K562 (cell line): ENCODE results near the gene PPP1R13L. TPM values are rescaled to one million over a fixed set of nuclear protein-coding genes. Genes with fewer than 3 reads are reported as not detected.
A peak's percentile ranks its signal among the peaks of the same experiment; 100 is the strongest.

Experiments used
- ATAC-seq: fragments of 200-7000 bp; cut with Tn5 transposase; 3 replicates; pipeline ENCODE4 v1.9.1; 2020; ENCODE audit warnings: moderate library complexity
- BruUV-seq: library from RNA; stranded (reverse); fragments of 400-500 nt; replicated peaks from 2 replicates; lab custom pipeline; 2021; lab: Mats Ljungman, UMichigan
- CTCF ChIA-PET: fragments of 300-600 bp; formaldehyde crosslinking; extraction: SDS; loops from one replicate; lab custom pipeline; 2021; ENCODE audit warnings: low intra/inter-chr PET ratio; lab: Yijun Ruan, JAX
- POLR2A ChIA-PET: fragments of 300-600, 350-650 bp; sonication (Branson Sonifier 250); formaldehyde crosslinking; extraction: SDS; loops from one replicate; lab custom pipeline; 2021; ENCODE audit warnings: antibody characterized with exemption, inconsistent platforms; lab: Yijun Ruan, JAX
- DNase-seq, 4 experiments: peaks; one replicate each; pipeline versions ENCODE4 v3.0.0 to v3.0.0-alpha.2; 2011 to 2018; ENCODE audit warnings: low spot score in 3 of 4, mixed read lengths in 3 of 4; ENCODE audit errors: extremely low read depth in 1 of 4
- FAIRE-seq: peaks from 2 replicates; lab custom pipeline; 2011; peaks lifted over from hg19 to GRCh38; lab: Jason Lieb, UNC
- H2AFZ ChIP-seq: 2 replicates; pipeline ENCODE4 v1.6.0; 2011; ENCODE audit warnings: low read depth, low read length, control low read depth, inconsistent platforms
- H3K27ac ChIP-seq: fragments of 200-600 bp; 3 replicates; pipeline ENCODE4 v1.8.0; 2011; ENCODE audit warnings: low read depth, mild to moderate bottlenecking, control low read depth, inconsistent platforms, low read length, moderate library complexity, mixed read lengths; ENCODE audit errors: extremely low read depth
- H3K27me3 ChIP-seq, 2 experiments: fragments of 300-600 bp in 1 of 2; 2 replicates in 1 of 2; 3 replicates in 1 of 2; pipeline versions ENCODE4 v1.6.0 to v1.8.0; 2011; ENCODE audit warnings: inconsistent platforms in 2 of 2, low read length in 2 of 2, mild to moderate bottlenecking in 1 of 2, mixed read lengths in 1 of 2, moderate library complexity in 1 of 2; ENCODE audit not compliant: control insufficient read depth in 2 of 2, insufficient read depth in 2 of 2
- H3K36me3 ChIP-seq: fragments of 300-600 bp; 3 replicates; pipeline ENCODE4 v1.8.0; 2011; ENCODE audit warnings: mild to moderate bottlenecking, low read length, inconsistent platforms; ENCODE audit not compliant: control insufficient read depth, insufficient read depth
- H3K4me1 ChIP-seq, 2 experiments: fragments of 200-600 bp in 1 of 2; replicated peaks in 1 of 2; 2 replicates in 1 of 2; 3 replicates in 1 of 2; pipeline versions ENCODE4 v1.5.1 to v1.8.0; 2011; ENCODE audit warnings: inconsistent platforms in 2 of 2, low read length in 2 of 2, mild to moderate bottlenecking in 1 of 2, mixed read lengths in 1 of 2, moderate library complexity in 1 of 2; ENCODE audit not compliant: control insufficient read depth in 2 of 2, insufficient read depth in 2 of 2
- H3K4me2 ChIP-seq: 2 replicates; pipeline ENCODE4 v1.6.1; 2011; ENCODE audit warnings: low read length, control low read depth, inconsistent platforms, mixed read lengths; ENCODE audit not compliant: insufficient read depth
- H3K4me3 ChIP-seq: fragments of 200-600 bp; sonication (generic), shearing (Covaris generic); 2 replicates; pipeline ENCODE4 v1.5.1; 2016; ENCODE audit warnings: control low read depth, inconsistent platforms
- H3K79me2 ChIP-seq: fragments of 200-600 bp; 3 replicates; pipeline ENCODE4 v1.8.0; 2011; ENCODE audit warnings: low read length, inconsistent platforms; ENCODE audit not compliant: control insufficient read depth, insufficient read depth
- H3K9ac ChIP-seq, 2 experiments: 2 replicates each; pipeline versions ENCODE4 v1.6.0 to v1.6.1; 2011; ENCODE audit warnings: low read depth in 2 of 2, low read length in 2 of 2, control low read depth in 1 of 2, inconsistent platforms in 1 of 2, mild to moderate bottlenecking in 1 of 2, mixed read lengths in 1 of 2; ENCODE audit not compliant: insufficient read depth in 1 of 2
- H3K9me1 ChIP-seq: one replicate; pipeline ENCODE4 v1.6.0; 2011; ENCODE audit warnings: inconsistent platforms, mild to moderate bottlenecking, low read length, moderate library complexity; ENCODE audit not compliant: control insufficient read depth, insufficient read depth
- H3K9me3 ChIP-seq: replicated peaks from 2 replicates; pipeline ENCODE4 v1.5.1; 2011; ENCODE audit warnings: low read depth, low read length, inconsistent platforms; ENCODE audit not compliant: control insufficient read depth, insufficient read depth
- H4K20me1 ChIP-seq: replicated peaks from 2 replicates; pipeline ENCODE4 v1.6.1; 2011; ENCODE audit warnings: low read length, inconsistent platforms, mixed read lengths; ENCODE audit not compliant: control insufficient read depth, insufficient read depth
- DACH1 ChIP-seq: fragments of 450-650 bp; IDR thresholded peaks from 2 replicates; pipeline ENCODE4 v1.6.1; 2018; ENCODE audit not compliant: partially characterized antibody
- E2F4 ChIP-seq: sonication (generic); formaldehyde crosslinking; IDR thresholded peaks from 2 replicates; pipeline ENCODE4 v1.8.0; 2022; ENCODE audit warnings: mild to moderate bottlenecking, low read depth, missing genetic modification reagents
- FOXJ2 ChIP-seq: fragments of 200-800 bp; sonication (Bioruptor generic); IDR thresholded peaks from 2 replicates; pipeline ENCODE4 v1.6.1; 2016; ENCODE audit warnings: missing genetic modification characterization, missing compliant biosample characterization
- GABPB1 ChIP-seq: sonication (generic); formaldehyde crosslinking; IDR thresholded peaks from 2 replicates; pipeline ENCODE4 v1.8.0; 2022; ENCODE audit warnings: mild to moderate bottlenecking, missing genetic modification reagents
- HMGN3 ChIP-seq: IDR thresholded peaks from 2 replicates; pipeline ENCODE4 v1.6.1; 2011; ENCODE audit warnings: borderline replicate concordance, low read depth, mild to moderate bottlenecking, mixed read lengths, low read length; ENCODE audit not compliant: insufficient read length; ENCODE audit errors: extremely low read depth
- MAZ ChIP-seq, 2 experiments: fragments of 450-650 bp in 1 of 2; sonication (generic) in 1 of 2; formaldehyde crosslinking; IDR thresholded peaks in 1 of 2; conservative IDR thresholded peaks in 1 of 2; 2 replicates each; pipeline versions ENCODE4 v1.4.0 to v1.5.0; 2020; ENCODE audit warnings: mild to moderate bottlenecking in 1 of 2, missing genetic modification reagents in 1 of 2
- MEIS2 ChIP-seq: fragments of 450-650 bp; IDR thresholded peaks from 2 replicates; pipeline ENCODE4 v1.6.1; 2014; ENCODE audit warnings: mild to moderate bottlenecking; ENCODE audit not compliant: partially characterized antibody
- NCOA6 ChIP-seq: fragments of 450-650 bp; IDR thresholded peaks from 2 replicates; pipeline ENCODE4 v1.6.1; 2017; ENCODE audit warnings: mild to moderate bottlenecking
- NRF1 ChIP-seq, 2 experiments: fragments of 450-650 bp; IDR thresholded peaks in 1 of 2; conservative IDR thresholded peaks in 1 of 2; 2 replicates each; pipeline ENCODE4 v1.6.1; 2014; ENCODE audit warnings: mild to moderate bottlenecking in 2 of 2
- PHB ChIP-seq: fragments of 250-450 bp; sonication (Bioruptor Pico); IDR thresholded peaks from 2 replicates; pipeline ENCODE4 v1.5.0; 2021
- POLR2H ChIP-seq: IDR thresholded peaks from 2 replicates; pipeline ENCODE4 v1.6.1; 2016; ENCODE audit warnings: missing genetic modification characterization, low read depth, mild to moderate bottlenecking, control low read depth, missing compliant biosample characterization, moderate library complexity
- RB1 ChIP-seq: fragments of 450-650 bp; IDR thresholded peaks from 2 replicates; pipeline ENCODE4 v1.6.1; 2017; ENCODE audit warnings: low read depth, mild to moderate bottlenecking
- RBFOX2 ChIP-seq: fragments of 200-400 bp; formaldehyde crosslinking; IDR thresholded peaks from 2 replicates; pipeline ENCODE4 v1.6.1; 2017; ENCODE audit warnings: low read depth, mild to moderate bottlenecking, low read length, moderate library complexity
- SLC30A9 ChIP-seq: fragments of 250-450 bp; sonication (Bioruptor Pico); IDR thresholded peaks from 2 replicates; pipeline ENCODE4 v1.8.0; 2022; ENCODE audit warnings: mild to moderate bottlenecking, moderate library complexity
- SMC3 ChIP-seq: conservative IDR thresholded peaks from 2 replicates; pipeline ENCODE4 v1.6.1; 2011; ENCODE audit warnings: low read depth, low read length, improper control_type of control experiment; ENCODE audit not compliant: insufficient read depth
- TEAD1 ChIP-seq, 2 experiments: fragments of 450-650 bp in 1 of 2; sonication (generic) in 1 of 2; formaldehyde crosslinking; IDR thresholded peaks; 2 replicates each; pipeline versions ENCODE4 v1.4.0 to v1.8.0; 2020 to 2022; ENCODE audit warnings: mild to moderate bottlenecking in 2 of 2, missing genetic modification reagents in 1 of 2
- U2AF1 ChIP-seq: fragments of 200-400 bp; formaldehyde crosslinking; optimal IDR thresholded peaks from 2 replicates; pipeline ENCODE3; 2017; ENCODE audit warnings: mild to moderate bottlenecking, low read depth, low read length, moderate library complexity
- U2AF2 ChIP-seq: fragments of 200-400 bp; formaldehyde crosslinking; optimal IDR thresholded peaks from 2 replicates; pipeline ENCODE3; 2017; ENCODE audit warnings: low read depth, mild to moderate bottlenecking, low read length
- ZNF175 ChIP-seq: fragments of 200-800 bp; sonication (Bioruptor generic); IDR thresholded peaks from 2 replicates; pipeline ENCODE4 v1.6.1; 2016; ENCODE audit warnings: low read depth, mild to moderate bottlenecking, missing genetic modification characterization, missing compliant biosample characterization
- ZNF277 ChIP-seq: fragments of 250-450 bp; sonication (Bioruptor Pico); IDR thresholded peaks from 2 replicates; pipeline ENCODE4 v1.8.0; 2022; ENCODE audit warnings: inconsistent platforms, mild to moderate bottlenecking, moderate library complexity, borderline replicate concordance
- WGBS: fragments of 100-300 bp; shearing (Covaris generic); methylation state at CpG from one replicate; pipeline ENCODE4 v1.1.6; 2016; ENCODE audit warnings: low coverage, mixed read lengths; ENCODE audit not compliant: insufficient coverage; ENCODE audit errors: missing lambda C conversion rate; 5-methylcytosine and 5-hydroxymethylcytosine counted together
- in situ Hi-C: fragments of 300-500 bp; cut with MboI; formaldehyde crosslinking; loops from 4 replicates; pipeline ENCODE4 v1.15.0; 2018; ENCODE audit warnings: inconsistent platforms, mixed read lengths
- intact Hi-C: fragments of 100-400 bp; cut with micrococcal nuclease; formaldehyde crosslinking; loops from 2 replicates; pipeline ENCODE4 v1.14.2; 2022
- polyA plus RNA-seq, 8 experiments: library from polyadenylated mRNA; depleted of rRNA in 4 of 8; stranded (reverse) in 5 of 8; unstranded in 3 of 8; fragments of >200 nt; fragmentation: Nextera tagmentation in 2 of 8; fragmentation: Illumina TruSeq in 1 of 8; extraction: Ambion mirVana in 2 of 8; extraction: Trizol in 1 of 8; gene quantifications; 2 replicates each; pipeline versions ENCODE4 v1.2.1 to v1.2.3, GENCODE V29; 2011 to 2014; ENCODE audit warnings: inconsistent platforms in 1 of 8, missing spikeins in 1 of 8
- total RNA-seq, 7 experiments: library from RNA; depleted of rRNA in 6 of 7; stranded (reverse); fragments of >200 nt in 6 of 7; fragmentation: Illumina TruSeq in 2 of 7; extraction: Trizol in 2 of 7; gene quantifications; 2 replicates each; pipeline versions ENCODE4 v1.2.1 to v1.2.3, GENCODE V29; 2011 to 2021; ENCODE audit warnings: low replicate concordance in 1 of 7

PPP1R13L gene
- total and polyA plus RNA-seq, 9 of the 15 experiments (the other 6 are each of a cell fraction or from before 2014, with no cell fraction given) = 0.32 to 6.7 (median 2.0) TPM

GRCh38 chr19:45402298-45403061, 2.4 kb downstream of the PPP1R13L start:
- ChIA-PET CTCF (interaction anchor here (0.6 to 4.0 kb wide), 3 partner anchors 76 to 151 kb away, joined by 3 to 16 read pairs (median 4); no protein-coding TSS in a partner anchor), POLR2A (interaction anchor here (0.6 to 3.6 kb wide), 8 partner anchors 11 to 77 kb away, joined by 3 to 14 read pairs (median 3); partner anchors contain the start of genes ERCC2 and FOSB)
- ATAC-seq (peak; percentile 54), FAIRE-seq (no peak), DNase-seq (peak; percentile 75 to 86 (median 81))
- in situ Hi-C loops (no loop called here), intact Hi-C loops (no loop called here)
- Histone ChIP-seq H4K20me1 (no peaks in the 10 kb centered on the region), H3K9ac (peak overlapping the region; percentile 87 to 97), H3K4me3 (peak overlapping the region; percentile 17; the same call in 1 of the 2 replicates), H3K4me2 (peak overlapping the region; percentile 91), H3K27me3 (no peaks in the 10 kb centered on the region), H3K36me3 (no peaks in the 10 kb centered on the region), H3K9me1 (no peaks in the 10 kb centered on the region), H3K4me1 (peaks cover 22 to 61% of the 10 kb centered on the region in 2 experiments; a peak in 4 of 5 replicates), H3K9me3 (no peaks in the 10 kb centered on the region), H3K27ac (no peak overlapping the region; the same call in 2 of the 3 replicates), H2AFZ (peak overlapping the region; percentile 71), H3K79me2 (peaks cover 31% of the 10 kb centered on the region)
- 15% methylated on average over 30 of the region's 40 CpGs for WGBS
- BruUV-seq = no TSS peak
- no peak for TF ChIP-seq DACH1
- 0 out of 2 replicates have a peak, but pooled peaks have one; percentile 30 for TF ChIP-seq GABPB1 (CRISPR knock-in tag)
- no peak for TF ChIP-seq POLR2H
- no peak for TF ChIP-seq E2F4 (CRISPR knock-in tag)
- no peak for TF ChIP-seq U2AF1
- TF ChIP-seq ZNF277 = no peak
- TF ChIP-seq SMC3 = peak; percentile 42
- TF ChIP-seq NRF1 (conservative IDR thresholded peaks at IDR 0.05 in 1 of 2, IDR thresholded peaks at IDR 0.05 in 1 of 2) = peak; percentile 79 to 83
- peak; percentile 30; the same call in 1 of the 2 replicates for TF ChIP-seq RBFOX2
- TF ChIP-seq HMGN3 = peak; percentile 53
- peak; percentile 27 to 30; a peak in 1 of 4 replicates for TF ChIP-seq TEAD1 (CRISPR knock-in tag; IDR thresholded peaks at IDR 0.05)
- no peak for TF ChIP-seq NCOA6
- no peak for TF ChIP-seq U2AF2
- TF ChIP-seq MAZ (CRISPR knock-in tag; conservative IDR thresholded peaks at IDR 0.05 in 1 of 2, IDR thresholded peaks at IDR 0.05 in 1 of 2) = peak; percentile 68 to 88; a peak in 3 of 4 replicates
- TF ChIP-seq ZNF175 (CRISPR knock-in tag) = no peak
- TF ChIP-seq FOXJ2 (tag) = no peak
- no peak for TF ChIP-seq PHB
- peak; percentile 14 for TF ChIP-seq MEIS2
- no peak for TF ChIP-seq SLC30A9
- TF ChIP-seq RB1 = peak; percentile 62; the same call in 1 of the 2 replicates
